PC-3 (cell line): ENCODE data around the gene VWCE.

Experiments
- EZH2phosphoT487 ChIP-seq: fragments of 300-600 bp; sonication (generic); IDR thresholded peaks from 2 replicates; pipeline ENCODE4 v1.6.1; 2018; ENCODE audit warnings: mild to moderate bottlenecking, antibody characterized with exemption, low read length, borderline replicate concordance
- TF ChIP-seq, protein P1 (sequence below): fragments of 300-600 bp; sonication (generic); conservative IDR thresholded peaks from 2 replicates; pipeline ENCODE4 v1.5.1; 2017; ENCODE audit warnings: antibody characterized with exemption, low read depth, mild to moderate bottlenecking, low read length

DNA sequence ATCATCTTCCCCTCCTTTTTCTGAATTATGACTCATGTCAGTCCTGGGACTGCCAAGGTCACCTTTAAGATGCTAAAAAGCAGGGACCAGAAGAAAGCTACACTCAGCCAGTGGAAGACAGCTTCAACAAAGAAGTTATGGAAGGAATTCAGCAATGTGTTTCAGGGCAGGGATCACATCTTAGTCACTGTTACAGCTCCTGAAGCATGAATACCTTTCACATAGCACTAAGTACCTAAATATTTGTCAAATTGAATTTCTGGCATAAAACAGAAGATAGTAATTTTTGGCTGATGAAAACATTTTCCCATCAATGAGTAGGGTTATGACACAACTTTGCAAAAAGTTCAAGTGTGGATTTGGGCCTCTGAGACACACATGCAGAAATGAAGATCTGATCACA, 32.6 kb upstream of the VWCE start:
- TF ChIP-seq, protein P1, sequence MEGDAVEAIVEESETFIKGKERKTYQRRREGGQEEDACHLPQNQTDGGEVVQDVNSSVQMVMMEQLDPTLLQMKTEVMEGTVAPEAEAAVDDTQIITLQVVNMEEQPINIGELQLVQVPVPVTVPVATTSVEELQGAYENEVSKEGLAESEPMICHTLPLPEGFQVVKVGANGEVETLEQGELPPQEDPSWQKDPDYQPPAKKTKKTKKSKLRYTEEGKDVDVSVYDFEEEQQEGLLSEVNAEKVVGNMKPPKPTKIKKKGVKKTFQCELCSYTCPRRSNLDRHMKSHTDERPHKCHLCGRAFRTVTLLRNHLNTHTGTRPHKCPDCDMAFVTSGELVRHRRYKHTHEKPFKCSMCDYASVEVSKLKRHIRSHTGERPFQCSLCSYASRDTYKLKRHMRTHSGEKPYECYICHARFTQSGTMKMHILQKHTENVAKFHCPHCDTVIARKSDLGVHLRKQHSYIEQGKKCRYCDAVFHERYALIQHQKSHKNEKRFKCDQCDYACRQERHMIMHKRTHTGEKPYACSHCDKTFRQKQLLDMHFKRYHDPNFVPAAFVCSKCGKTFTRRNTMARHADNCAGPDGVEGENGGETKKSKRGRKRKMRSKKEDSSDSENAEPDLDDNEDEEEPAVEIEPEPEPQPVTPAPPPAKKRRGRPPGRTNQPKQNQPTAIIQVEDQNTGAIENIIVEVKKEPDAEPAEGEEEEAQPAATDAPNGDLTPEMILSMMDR, result no peak
- no peak for TF ChIP-seq EZH2phosphoT487
